Stomach (tissue), 9 donors: ENCODE data around the gene LRP1B. TPM values are rescaled to one million over a fixed set of nuclear protein-coding genes. Genes with fewer than 3 reads are reported as not detected.

ENCODE experiments used
- DNase-seq, 2 donors: peaks; one replicate each; pipeline versions ENCODE4 v3.0.0 to v3.0.0-alpha.2; 2013 to 2019
- H3K27ac ChIP-seq, 5 donors: fragments of 200-600 bp in 4 of 5; sonication (generic) in 4 of 5; one replicate each; pipeline ENCODE4 v1.5.1; 2013 to 2019; ENCODE audit warnings: mild to moderate bottlenecking in 1 of 5, moderate library complexity in 1 of 5
- H3K27me3 ChIP-seq, 3 donors: fragments of 200-600 bp; sonication (generic); one replicate each; pipeline ENCODE4 v1.5.1; 2017 to 2019; ENCODE audit warnings: mixed run types in 1 of 3
- H3K36me3 ChIP-seq, 4 donors: fragments of 200-600 bp; sonication (generic); 1 replicate in 3 of 4; 2 replicates in 1 of 4; pipeline ENCODE4 v1.5.1; 2016 to 2019
- H3K4me1 ChIP-seq, 4 donors: fragments of 200-600 bp; sonication (generic); one replicate each; pipeline ENCODE4 v1.5.1; 2016 to 2019
- H3K4me3 ChIP-seq, 4 donors: fragments of 200-600 bp; sonication (generic) in 3 of 4; one replicate each; pipeline ENCODE4 v1.5.1; 2016 to 2019; ENCODE audit warnings: mild to moderate bottlenecking in 1 of 4
- H3K9me3 ChIP-seq, 4 donors: fragments of 200-600 bp; sonication (generic); one replicate each; pipeline ENCODE4 v1.5.1; 2016 to 2019
- EP300 ChIP-seq: sonication (generic); formaldehyde crosslinking; IDR thresholded peaks from one replicate; pipeline ENCODE4 v1.6.1; 2017; ENCODE audit warnings: antibody characterized with exemption
- POLR2A ChIP-seq, 4 donors: fragments of 450-650 bp; IDR thresholded peaks; one replicate each; pipeline ENCODE4 v1.6.1; 2016; ENCODE audit warnings: antibody characterized with exemption in 4 of 4, control low read depth in 2 of 4, mild to moderate bottlenecking in 1 of 4, moderate library complexity in 1 of 4
- POLR2AphosphoS5 ChIP-seq, 3 donors: sonication (generic); formaldehyde crosslinking; IDR thresholded peaks; one replicate each; pipeline ENCODE4 v1.6.1; 2016; ENCODE audit warnings: antibody characterized with exemption in 3 of 3
- WGBS, 5 donors: extraction: QIAGEN DNeasy Blood & Tissue Kit in 3 of 5; methylation state at CpG; one replicate each; pipeline versions ENCODE4 v1.1.5 to v1.1.7; 2013 to 2018; 5-methylcytosine and 5-hydroxymethylcytosine counted together
- intact Hi-C: fragments of 100-400 bp; cut with DNase I; formaldehyde crosslinking; loops from one replicate; pipeline ENCODE4 v1.15.1; 2023; ENCODE audit warnings: low total_unique reads
- polyA plus RNA-seq, 3 donors: library from polyadenylated mRNA; stranded (reverse); fragments of 200-250 nt; gene quantifications; one replicate each; pipeline ENCODE4 v1.2.3, GENCODE V29; 2013
- total RNA-seq, 5 donors: library from RNA; depleted of rRNA; stranded (reverse); fragments of >200 nt; gene quantifications; one replicate each; pipeline versions ENCODE4 v1.1.0 to v1.2.3, GENCODE V29; 2014 to 2016
- TF ChIP-seq, protein P1 (sequence below), 7 experiments: fragments of 450-650 bp in 4 of 7; fragments of 200-600 bp in 3 of 7; sonication (generic) in 3 of 7; IDR thresholded peaks; one replicate each; pipeline ENCODE4 v1.5.1; 2016 to 2019; ENCODE audit warnings: antibody characterized with exemption in 7 of 7, control low read depth in 2 of 7, mild to moderate bottlenecking in 1 of 7
- donor health status: healthy with polysubstance abuse.
- donor health status: Bipolar disorder and iron deficiency.
- donor health status: healthy.

Gene LRP1B
- total and polyA plus RNA-seq, 8 donors, result under 0.01 to 9.0 (median 0.38) TPM

DNA sequence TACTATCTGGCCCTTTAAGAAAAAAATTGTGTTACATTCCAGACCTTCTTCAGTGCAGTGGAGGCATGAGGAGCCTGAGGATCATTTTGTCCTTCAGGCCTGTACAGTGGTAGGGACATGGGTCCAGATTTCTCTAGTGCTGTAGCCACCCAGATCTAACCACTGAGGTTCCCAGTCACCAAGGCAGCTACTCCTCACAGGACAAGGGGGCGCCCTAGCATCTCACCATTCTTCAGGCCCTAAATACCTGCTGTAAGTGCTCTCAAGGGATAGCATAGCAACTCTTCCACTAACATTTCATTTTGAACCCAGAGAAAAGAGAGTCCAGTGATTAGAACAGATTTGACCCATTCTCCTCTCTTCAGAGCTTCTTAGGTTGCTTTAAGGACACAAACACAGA is 1533.0 kb downstream of the LRP1B start:
- no peak for DNase-seq
- no peaks in the 10 kb centered on the region for H3K4me1 ChIP-seq
- no peak overlapping the region for H3K4me3 ChIP-seq
- WGBS, 5 donors, result 86 to 95% (median 88%) methylated on average over 1 of the region's 1 CpG
- TF ChIP-seq, protein P1, sequence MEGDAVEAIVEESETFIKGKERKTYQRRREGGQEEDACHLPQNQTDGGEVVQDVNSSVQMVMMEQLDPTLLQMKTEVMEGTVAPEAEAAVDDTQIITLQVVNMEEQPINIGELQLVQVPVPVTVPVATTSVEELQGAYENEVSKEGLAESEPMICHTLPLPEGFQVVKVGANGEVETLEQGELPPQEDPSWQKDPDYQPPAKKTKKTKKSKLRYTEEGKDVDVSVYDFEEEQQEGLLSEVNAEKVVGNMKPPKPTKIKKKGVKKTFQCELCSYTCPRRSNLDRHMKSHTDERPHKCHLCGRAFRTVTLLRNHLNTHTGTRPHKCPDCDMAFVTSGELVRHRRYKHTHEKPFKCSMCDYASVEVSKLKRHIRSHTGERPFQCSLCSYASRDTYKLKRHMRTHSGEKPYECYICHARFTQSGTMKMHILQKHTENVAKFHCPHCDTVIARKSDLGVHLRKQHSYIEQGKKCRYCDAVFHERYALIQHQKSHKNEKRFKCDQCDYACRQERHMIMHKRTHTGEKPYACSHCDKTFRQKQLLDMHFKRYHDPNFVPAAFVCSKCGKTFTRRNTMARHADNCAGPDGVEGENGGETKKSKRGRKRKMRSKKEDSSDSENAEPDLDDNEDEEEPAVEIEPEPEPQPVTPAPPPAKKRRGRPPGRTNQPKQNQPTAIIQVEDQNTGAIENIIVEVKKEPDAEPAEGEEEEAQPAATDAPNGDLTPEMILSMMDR (IDR thresholded peaks at IDR 0.05), result no peak
- no peak for TF ChIP-seq EP300
- TF ChIP-seq POLR2A (IDR thresholded peaks at IDR 0.05), result no peak
- TF ChIP-seq POLR2AphosphoS5 (IDR thresholded peaks at IDR 0.05), result no peak
- intact Hi-C loops, result no loop called here
- H3K36me3 ChIP-seq, result no peaks in the 10 kb centered on the region
- no peaks in the 10 kb centered on the region for H3K9me3 ChIP-seq
- no peak overlapping the region for H3K27ac ChIP-seq
- H3K27me3 ChIP-seq, result no peaks in the 10 kb centered on the region

DNA sequence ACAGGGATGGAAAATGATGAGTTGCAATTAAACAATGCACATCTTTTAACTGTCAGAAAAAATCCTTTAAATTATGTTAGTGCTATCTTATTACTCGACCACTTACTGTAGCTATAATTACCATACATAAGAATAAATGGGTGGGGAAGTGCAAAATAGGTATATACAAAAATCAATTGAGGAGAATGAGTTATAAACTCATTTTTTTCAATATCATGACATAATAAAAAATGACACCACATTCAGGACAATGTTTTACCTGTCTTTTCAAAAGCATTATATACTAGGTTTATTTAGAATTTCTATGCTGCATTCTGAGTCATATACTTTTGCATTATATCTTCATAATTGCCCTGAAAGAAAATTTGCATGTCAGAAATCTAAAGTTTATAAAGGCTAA is 1533.6 kb downstream of the LRP1B start:
- Histone ChIP-seq H3K4me1 (no peaks in the 10 kb centered on the region), H3K9me3 (no peaks in the 10 kb centered on the region), H3K4me3 (no peak overlapping the region), H3K27ac (no peak overlapping the region), H3K36me3 (no peaks in the 10 kb centered on the region), H3K27me3 (no peaks in the 10 kb centered on the region)
- no peak for DNase-seq
- TF ChIP-seq EP300 (no peak), POLR2A (IDR thresholded peaks at IDR 0.05) (no peak), POLR2AphosphoS5 (IDR thresholded peaks at IDR 0.05) (no peak)
- TF ChIP-seq, protein P1 (IDR thresholded peaks at IDR 0.05), result no peak
- intact Hi-C loops, result no loop called here
- 73 to 82% (median 76%) methylated on average over 1 of the region's 1 CpG for WGBS, 5 donors

DNA sequence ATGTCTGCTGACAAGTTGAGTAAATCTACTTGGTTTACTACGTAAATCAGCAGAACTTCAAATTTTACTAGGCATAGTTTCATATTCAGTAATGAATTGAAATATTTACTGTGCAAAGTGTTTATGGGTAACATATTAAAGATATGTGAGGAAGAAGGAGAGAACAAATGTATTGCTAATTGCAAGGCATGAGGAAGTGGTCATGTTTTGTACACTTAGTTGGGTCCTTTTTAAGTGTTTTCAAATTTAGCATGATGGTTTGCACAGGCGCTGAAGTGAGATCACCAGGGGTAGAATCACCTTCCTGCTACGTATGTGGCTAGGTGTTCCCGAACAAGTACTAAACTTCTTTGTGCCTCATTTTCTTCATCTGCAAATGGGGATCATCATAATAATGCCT is 1534.4 kb downstream of the LRP1B start:
- no peaks in the 10 kb centered on the region for H3K27me3 ChIP-seq
- intact Hi-C loops, result no loop called here
- H3K9me3 ChIP-seq, result no peaks in the 10 kb centered on the region
- DNase-seq, result no peak
- no peaks in the 10 kb centered on the region for H3K36me3 ChIP-seq
- H3K27ac ChIP-seq, result no peak overlapping the region
- TF ChIP-seq POLR2A (IDR thresholded peaks at IDR 0.05) (no peak), POLR2AphosphoS5 (IDR thresholded peaks at IDR 0.05) (no peak), EP300 (no peak)
- TF ChIP-seq, protein P1 (IDR thresholded peaks at IDR 0.05), result no peak
- no peak overlapping the region for H3K4me3 ChIP-seq
- 42 to 59% (median 47%) methylated on average over 4 of the region's 4 CpGs for WGBS, 5 donors
- no peaks in the 10 kb centered on the region for H3K4me1 ChIP-seq

DNA sequence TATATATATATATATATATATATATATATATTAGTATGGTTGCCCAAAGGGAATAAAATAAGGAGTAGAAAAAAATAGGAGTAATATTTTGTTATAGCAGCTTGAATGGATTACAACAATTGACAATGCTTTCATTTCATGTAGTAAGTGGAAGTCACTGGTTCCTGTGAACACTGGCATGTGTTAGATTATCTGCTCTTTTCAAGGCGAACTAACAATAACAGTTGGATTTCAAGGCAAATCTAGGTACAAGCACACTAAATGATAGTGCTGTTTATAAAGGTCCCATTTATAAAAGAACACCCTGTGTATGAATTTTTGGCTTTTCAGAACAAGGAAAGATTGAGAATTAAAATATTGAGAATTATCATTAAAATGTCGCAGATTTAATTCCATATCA is 1535.7 kb downstream of the LRP1B start:
- Histone ChIP-seq H3K4me1 (no peaks in the 10 kb centered on the region), H3K4me3 (no peak overlapping the region), H3K36me3 (no peaks in the 10 kb centered on the region), H3K27ac (no peak overlapping the region), H3K27me3 (no peaks in the 10 kb centered on the region), H3K9me3 (no peaks in the 10 kb centered on the region)
- TF ChIP-seq POLR2A (IDR thresholded peaks at IDR 0.05), result no peak
- TF ChIP-seq EP300, result no peak
- no peak for TF ChIP-seq POLR2AphosphoS5 (IDR thresholded peaks at IDR 0.05)
- TF ChIP-seq, protein P1 (IDR thresholded peaks at IDR 0.05), result no peak
- 40 to 64% (median 57%) methylated on average over 2 of the region's 2 CpGs for WGBS, 5 donors
- intact Hi-C loops, result no loop called here
- no peak for DNase-seq
